T1000 (cell line): ENCODE data around the gene RASGRP2.
"Not testable (repeated sequence)": the region's sequence is repeated elsewhere in the genome, so short reads cannot be mapped to it uniquely, and the experiment has no call there.

Experiments used
- DNase-seq: peaks from one replicate; lab custom pipeline; 2025; ENCODE audit warnings: mixed read lengths; lab: John Stamatoyannopoulos, UW

Gene RASGRP2

DNA sequence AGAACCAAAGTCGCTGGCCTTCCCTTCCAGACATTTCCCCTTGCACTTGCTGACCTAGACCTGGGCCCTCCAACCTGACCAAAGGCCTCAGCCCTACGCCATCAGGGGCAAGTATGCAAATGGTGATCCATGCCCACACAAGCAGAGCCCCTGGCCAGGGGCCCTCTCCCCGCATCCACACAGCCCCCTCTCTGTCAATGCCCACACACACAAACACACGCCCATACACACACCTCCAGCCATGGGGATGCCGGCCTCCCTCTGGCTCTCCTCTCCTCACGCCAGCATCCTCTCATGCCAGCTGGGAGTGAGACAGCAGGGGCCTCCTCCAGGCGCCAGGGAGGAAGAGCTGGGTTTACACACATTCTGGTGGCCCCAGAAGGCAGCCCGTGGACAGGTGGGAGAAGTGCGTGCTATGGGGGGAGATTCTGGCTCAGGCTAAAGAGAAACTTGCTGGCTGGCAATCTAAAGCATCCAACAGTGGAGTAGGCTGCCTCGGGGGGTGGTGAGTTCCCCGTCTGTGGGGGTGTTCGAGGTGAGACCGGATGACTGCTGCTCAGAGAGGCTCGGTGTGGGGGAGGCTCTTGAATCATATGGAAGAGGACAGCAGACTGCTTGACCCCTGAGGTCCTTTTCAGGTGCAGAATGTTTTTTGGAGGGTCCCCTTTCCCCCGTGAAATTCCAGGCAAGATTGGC, 25.7 kb downstream of the RASGRP2 start:
- DNase-seq = no peak

DNA sequence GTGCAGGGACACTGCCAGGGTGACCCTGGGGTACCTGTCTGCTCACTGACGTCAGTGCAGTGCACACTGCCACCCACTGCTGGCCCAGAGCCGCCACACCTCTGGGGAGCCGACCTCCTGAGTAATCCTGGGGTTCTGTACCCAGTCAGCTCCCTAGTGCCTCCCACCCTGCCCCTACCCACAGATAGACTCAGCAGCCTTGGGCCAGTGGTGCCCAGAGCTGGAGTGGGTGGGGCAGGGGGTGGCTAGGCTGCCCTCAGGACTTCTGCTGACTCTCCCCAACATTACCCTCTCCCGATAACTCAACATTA, 26.7 kb downstream of the RASGRP2 start:
- DNase-seq = no peak

DNA sequence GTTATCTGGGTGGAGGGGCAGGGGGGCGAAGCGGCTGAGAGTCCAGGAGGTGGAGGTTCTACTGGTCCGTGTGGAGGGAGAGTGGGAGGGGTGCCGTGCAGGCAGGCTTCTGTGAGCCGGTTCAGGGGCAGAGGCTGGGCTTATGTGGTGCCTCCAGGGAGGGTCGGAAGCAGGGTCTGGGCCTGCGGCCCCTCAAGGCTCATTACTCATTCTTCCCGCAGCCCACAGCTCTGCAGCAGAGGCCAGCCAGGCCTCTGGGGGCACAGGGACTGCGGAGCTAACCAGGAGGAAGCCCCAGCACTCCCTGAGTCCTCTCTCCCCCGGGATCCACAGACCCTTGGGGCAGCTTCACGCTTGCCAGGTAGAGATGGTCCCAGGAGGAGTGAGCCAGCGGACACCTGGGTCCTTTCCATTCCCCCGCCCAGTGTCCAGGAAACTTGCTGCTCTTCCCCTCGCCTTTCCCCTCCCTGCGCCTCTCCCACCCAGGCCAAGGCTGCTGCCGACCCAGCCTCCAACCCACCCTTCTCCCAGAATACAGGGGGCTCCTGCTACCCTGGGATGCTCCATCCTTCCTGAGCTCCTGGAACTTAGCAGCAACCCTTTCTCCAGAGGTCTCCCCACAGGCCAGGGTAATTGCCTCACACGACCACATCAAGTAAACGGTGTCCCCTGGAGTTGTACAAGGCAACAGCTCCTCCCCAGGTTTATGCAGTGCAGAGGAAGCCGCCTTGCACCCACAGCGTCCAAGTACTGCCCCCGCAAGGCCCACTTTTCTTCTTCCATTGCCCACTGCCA, 27.3 kb downstream of the RASGRP2 start:
- DNase-seq = no peak

DNA sequence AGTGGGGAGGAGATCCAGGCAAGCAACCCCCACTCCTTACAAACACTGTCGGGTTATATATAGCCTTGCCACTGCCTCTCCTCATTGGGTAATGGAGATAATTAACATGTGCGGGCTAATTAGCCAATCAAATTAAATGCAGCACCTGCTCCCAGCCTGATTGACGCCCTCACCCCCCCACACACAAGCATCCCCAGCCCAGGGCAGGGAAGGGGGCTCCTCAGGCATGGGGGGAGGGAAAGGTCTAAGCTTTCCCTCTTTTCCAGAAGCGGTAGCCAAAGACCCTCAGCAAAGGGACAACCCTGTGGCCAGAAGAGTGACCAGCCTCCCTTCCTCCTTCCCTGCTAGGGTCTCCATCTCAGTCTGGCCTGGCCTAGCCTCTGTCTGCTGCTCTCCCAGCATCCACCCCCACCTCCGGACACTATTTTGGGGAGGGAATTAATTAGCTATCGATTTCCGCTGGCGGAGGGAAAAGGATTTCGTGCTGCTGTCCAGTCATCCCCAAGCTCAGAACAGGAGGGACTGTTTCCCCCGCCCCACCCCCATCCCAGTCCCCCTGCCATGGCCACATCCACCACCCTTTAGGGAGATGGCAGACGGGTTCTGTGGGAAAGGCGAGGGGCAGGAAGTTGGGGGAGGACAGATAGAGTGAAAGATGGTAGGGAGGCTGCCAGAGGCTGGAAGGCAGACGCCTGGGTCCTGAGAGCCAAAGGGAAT, 28.0 kb downstream of the RASGRP2 start:
- DNase-seq = no peak

DNA sequence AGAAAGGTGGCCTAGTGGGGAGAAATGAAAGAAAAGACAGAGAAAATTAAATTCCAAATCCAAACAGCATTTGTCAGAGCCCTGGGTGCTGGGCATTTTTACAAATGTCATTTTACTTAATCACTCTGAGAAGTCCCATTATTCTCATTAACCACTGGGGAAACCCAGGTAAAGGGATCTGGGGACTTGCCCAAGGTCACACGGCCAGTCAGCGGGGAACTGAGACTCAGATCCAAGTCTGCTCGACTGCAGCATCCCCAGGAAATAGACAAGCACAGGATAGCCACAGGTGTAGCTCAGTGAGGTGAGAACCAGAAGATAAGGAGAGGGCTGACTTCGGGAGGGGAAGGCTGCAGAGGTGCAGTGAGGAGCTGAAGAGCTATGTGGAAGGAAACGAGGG, 28.8 kb downstream of the RASGRP2 start:
- DNase-seq = no peak

DNA sequence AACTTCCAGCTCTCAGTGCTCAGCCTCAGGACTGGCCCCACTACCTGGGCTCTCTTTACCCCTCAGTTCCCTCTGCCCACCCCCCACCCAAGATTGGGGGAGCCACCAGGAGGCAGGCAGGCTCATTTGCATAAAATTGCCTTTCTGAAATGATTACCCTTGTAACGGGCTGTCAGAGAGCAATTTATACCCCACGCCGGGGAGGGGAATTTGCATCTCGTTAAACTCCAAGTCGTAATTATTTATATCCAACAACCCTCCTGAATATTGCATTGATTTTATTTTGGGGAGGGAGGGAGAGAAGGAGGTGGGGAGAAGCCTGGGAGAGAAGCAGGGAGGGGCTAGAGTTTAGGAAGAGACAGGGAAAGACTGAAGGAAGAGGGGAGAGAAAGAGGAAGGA, 29.3 kb downstream of the RASGRP2 start:
- no peak for DNase-seq

DNA sequence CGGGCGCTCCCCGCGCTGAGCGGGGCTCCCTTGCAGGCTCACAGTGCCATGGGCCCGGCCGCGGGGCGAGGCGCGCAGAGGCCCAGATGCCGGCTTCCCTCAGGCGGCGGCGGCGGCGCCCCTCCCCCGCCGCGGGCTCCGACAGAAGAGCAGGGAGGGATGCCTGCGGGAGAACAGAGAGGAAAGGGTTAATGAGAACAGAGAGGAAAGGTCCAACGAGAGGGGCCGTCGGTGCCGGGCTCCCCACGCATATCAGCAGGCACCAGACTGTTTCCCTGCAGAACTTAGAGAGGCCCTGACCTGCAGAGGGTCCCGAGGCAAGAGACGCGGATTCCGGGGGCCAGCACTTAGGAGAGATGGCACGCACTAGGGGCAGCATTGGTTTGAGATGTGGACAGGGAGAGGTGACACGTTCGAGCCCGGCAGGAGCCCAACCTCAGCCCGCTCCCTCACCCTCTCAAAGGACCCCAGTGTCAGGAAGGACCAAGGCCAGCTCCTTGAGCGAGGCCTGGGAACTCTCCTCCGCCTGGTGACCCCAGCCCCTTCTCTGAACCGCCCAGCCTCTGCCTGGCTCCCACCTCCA, 30.1 kb downstream of the RASGRP2 start:
- DNase-seq = no peak

DNA sequence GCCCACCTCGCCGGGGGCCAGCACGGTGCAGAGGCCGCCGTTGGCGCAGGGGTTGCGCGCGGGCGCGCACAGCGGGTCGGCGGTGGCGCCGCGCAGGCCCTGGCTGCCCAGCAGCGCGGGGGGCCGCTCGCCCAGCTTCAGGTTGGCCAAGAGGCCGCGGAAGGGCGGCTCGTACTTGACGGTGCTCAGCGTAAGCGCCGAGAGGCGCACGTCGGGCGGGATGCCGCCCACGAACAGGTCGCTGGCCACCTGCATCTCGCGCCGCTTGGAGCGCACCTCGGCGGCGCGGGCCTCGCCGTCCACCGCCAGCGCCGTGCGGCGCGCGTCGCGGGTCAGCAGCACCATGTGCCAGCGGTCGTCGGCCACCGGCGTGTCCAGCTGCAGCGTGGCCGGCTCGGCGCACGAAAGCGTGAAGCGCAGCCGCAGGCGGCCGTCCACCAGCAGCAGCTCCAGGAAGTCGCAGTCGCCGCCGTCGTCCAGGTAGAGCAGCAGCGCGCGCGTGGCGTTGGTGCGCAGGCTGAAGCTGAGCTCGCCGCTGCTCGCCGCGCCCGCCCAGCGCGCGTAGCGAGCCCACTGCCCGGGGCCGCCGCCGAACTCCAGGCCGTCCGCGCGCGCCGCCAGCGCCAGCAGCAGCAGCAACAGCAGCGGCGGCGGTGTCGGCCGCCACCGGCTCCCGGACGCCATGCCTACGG, 30.8 kb downstream of the RASGRP2 start:
- DNase-seq = no peak

DNA sequence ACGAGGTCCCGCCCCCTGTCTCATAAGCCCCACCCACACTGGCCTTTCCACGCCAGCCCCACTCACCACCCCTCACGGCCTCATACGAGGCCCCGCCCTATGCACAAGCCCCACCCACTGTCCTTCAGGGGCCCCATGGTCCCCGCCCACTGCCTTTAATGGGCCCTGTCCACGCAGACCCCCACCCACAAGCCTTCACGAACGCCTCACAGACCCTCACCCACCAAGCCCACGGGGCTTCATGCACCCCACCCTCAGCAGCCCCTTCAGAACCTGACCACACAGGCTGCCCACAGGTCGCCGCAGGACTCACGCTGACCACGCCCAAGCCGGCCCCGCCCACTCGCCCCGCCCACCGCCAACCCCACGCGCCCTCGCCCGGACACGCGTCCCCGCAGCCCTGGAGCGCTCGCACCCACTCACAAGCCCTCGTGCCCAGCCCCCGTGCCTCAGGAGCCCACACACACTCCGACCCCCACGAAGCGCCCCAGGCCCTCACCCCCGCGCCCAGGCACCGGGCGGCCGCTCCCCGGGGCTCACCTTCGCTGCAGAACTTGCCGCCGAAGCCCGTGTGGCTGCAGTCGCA, 31.4 kb downstream of the RASGRP2 start:
- no peak for DNase-seq

DNA sequence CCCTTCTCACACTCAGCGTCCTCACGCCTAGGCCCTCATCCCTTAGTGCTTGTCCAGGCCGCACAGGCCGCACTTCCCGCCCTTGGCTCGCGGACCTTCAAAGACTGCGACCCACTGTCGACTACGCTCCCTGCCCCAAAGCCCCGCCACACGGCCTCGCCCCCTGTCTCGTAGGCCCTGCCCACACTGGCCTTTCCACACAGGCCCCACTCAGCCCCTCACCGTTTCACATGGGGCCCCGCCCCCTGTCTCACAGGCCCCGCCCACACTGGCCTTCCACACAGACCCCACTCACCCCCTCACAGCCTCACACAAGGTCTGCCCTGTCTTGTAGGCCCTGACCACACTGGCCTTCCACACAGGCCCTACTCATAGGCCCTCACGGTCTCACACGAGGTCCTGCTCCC, 32.0 kb downstream of the RASGRP2 start:
- no peak for DNase-seq

DNA sequence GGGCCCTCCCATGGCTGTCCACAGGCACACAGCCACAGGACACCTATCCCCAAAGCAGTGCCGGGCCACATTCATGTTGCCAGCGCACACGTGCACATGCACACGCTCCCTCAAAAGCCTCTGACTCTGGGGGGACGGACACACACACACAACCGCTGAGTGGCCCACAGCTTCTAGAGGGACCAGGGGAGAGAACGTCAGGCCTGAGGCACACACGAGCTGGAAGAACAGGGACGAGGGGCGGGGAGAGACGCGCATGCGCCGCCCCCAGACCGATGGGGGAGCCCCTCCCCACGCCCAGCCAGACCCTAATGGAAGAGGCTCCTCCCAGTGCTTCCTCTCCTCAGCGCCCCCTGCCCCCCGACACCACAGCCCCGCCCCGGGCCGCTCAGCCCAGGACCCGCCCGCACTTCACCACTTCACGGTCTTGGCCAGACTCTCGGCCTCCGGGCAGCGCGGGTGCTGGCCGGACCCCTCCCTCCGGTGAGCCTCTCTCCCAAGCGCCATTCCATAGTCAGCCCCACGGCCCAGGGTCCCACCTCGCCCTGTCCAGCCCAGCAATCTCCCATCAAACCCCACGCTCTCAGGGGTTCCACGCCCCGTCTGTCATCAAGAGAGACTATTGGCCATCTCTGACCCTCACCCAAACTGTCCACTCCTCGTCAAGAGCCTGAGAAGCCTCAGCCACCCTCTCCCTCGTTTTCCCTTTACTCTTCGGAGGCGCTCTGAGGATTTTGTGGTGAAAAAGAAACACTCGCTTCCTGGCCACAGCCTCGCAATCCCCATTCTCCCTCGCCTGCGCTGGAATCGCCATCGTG, 32.6 kb downstream of the RASGRP2 start:
- DNase-seq = no peak

DNA sequence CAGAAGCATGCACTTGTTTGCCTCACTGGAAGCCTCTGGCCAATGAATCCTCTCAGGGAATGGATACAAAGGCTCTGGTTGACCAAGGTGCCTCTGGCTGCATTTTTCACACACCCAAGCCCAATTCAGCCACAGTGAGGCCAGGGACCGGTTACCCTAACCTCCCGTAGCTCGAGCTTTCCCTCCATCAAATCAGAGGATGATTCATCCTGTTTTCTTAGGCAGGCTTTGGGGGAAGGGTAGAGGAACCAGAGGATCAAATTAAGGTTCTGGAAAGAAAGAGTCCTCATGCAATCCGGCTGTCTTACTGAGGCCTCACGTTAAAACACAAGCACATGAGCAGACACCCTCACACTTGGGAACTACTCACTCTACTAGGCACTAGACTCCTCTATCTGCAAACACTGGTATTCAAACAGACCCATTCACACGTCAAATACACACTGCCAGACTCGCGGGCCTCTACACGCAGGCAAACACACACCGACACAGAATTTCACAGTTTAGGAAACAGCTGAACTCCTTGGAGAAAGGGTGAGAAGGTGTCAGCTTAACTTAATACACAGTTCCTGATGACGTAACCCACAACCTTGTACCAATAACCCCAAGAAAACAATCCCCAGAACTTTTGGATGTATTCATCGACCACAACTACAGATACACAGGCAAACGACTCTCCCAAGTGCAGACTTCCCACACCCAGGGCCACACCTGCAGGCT, 33.4 kb downstream of the RASGRP2 start:
- DNase-seq = no peak

DNA sequence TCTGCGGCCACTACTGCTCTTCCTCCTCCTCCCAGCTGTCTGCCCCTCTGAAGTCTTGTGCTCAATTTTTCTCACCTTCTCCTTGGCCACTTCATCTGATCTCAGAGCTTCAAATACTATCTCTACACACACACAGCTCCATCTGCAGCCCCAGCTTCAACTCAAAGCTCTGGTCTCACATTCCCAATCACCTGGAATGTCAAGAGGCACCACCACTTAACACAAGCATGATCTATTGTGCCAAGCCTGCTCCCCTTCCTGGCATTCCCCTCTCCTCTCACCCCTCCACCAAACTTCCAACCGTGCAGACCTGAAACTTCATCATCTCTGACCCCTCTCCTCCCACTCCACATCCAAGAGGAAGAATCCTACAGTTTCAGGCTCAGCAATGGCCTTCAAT, 38.4 kb downstream of the RASGRP2 start:
- DNase-seq = no peak

DNA sequence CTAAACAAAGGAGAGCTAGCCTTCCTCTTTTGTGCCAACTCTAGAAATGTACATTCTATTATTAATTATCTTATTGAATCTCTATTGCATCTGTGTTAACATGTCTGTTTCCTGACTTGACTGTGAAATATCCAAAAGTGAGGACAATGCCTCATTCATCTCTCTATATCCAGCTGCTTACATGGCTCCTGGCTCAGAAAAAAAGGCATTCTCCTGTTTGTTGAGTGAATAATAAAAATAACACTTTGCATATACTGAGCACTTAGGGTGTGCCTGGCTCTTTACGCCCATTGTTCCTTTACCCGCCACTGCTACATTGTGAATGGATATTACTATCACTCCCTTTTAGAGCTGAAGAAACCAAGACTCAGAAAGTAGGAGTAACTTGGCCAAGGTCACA, 40.9 kb downstream of the RASGRP2 start:
- DNase-seq = no peak

DNA sequence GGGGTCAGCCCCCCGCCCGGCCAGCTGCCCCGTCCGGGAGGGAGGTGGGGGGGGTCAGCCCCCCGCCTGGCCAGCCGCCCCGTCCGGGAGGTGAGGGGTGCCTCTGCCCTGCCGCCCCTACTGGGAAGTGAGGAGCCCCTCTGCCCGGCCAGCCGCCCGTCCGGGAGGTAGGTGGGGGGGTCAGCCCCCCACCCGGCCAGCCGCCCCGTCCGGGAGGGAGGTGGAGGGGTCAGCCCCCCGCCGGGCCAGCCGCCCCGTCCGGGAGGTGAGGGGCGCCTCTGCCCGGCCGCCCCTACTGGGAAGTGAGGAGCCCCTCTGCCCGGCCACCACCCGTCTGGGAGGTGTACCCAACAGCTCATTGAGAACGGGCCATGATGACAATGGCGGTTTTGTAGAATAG, 42.0 kb downstream of the RASGRP2 start:
- DNase-seq = not testable (repeated sequence)

DNA sequence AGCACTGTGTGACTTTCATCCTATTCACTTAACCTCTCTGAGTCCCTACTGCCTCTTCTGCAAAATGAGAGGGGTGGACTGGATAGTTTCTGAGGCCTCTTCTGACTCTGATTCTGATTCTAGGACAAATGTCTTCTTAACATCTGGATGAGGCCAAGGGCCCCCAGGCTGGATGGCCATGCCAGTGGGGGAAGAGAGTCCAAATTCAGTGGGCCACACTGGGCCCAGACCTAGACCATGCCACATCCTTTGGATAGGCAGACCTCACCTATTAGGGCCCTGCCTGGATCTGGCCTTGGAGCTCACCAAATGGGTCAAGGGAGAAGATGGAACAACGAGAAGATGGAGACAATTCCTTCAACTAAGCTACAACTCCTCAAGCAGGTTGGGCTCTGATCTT, 45.5 kb downstream of the RASGRP2 start:
- no peak for DNase-seq

DNA sequence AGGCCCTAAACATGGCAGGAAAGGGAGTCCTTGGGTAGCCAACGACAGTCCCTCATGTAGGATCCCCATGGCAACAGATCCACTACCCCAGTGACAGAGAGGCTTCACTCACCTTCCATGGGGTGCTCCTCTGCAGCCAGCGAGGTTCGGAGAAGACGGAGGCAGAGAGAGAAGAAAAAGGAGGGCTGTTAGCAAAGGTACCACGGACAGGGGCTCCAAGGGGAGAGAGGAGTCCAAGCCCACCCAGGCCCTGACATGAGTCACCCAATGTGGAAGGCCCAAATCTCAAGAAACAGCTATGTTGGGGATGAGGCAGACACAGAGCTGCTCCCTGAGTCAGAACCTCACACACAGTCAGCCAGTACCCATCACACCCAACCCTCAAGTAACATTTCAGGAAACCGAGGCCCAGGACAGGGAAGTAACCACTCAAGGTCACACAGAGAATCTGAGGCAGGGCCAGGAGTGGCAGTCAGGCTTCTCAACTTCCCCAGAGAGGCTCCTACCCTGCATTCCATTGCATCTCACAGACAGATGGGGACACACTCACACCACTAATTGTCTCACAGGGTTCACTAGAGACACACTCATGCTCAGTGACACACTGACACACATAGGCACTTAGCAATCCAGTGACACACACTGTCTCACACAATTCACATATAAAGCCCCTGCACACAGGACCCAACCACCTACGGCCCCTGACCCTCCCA, 46.1 kb downstream of the RASGRP2 start:
- no peak for DNase-seq

DNA sequence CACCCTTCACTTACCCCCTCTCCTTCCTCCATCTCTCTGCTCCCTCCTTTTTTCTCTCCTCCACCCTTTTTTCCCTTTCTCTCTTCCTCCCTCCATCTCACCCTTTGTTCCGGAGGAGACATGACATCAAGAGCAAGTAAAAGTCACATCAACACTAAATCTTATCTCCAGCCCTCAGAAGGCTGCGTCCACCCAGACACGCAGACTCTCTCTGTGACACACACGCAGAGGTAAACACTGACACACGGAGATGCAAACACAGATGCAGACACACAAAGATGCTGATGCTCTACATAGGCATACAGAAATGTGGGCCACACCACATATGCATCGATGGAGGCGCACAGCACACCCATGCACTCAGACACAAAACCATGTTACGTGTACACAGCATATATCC, 47.9 kb downstream of the RASGRP2 start:
- DNase-seq = no peak

DNA sequence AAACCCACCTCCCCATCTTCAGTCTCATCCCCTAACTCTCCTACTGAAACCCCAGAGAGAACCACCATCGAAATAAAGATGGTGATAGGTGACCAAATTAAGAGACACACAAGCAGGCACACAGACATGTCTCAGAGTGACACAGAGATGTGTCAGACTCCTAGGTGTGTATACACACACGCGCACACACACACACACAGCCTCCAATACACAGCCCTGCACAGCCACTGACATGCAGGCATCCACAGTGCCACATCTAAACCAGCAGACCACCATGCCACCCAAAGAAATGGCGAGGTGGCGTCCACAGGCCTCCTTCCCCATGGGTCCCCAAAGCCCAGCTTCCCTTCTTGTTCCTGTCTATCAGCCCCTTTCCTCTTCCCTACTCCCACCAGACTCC, 48.4 kb downstream of the RASGRP2 start:
- DNase-seq = no peak
